ENCODE data around the gene ANGPT4.

The ANGPT4 gene

DNA sequence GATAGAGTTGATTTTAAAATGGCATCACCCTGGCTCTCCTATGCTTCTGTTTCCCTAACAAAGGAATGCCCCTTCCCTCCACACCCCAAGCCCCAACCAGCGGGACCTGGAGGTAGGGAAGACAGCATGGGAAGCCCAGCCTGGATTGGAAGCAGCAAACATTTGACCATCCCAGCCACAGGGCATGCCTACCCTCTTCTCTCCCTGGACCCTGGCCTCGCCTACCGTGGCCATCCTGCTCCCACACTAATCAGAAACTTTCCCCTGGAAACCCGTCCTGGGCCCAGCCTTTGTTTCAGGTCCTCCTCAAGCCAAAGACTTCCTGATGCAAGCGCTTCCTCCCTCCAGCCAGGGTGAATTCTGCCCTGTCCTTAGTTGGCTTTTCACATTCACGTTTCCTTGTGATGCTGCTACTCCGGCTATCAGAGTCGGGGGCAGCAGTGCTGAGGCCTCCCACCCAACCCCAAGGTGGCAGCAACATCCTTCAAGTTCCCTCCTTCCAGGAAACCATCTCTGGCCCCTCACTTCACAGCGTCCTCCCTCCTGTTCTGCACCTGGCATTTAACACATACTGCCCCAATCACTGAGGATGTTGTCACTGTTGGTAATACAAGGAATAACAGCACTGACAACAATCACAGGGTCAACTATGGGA, 18.2 kb upstream of the ANGPT4 start:
- H3K4me3 ChIP-seq (ENCODE audit: low read depth, low read length), result no peak overlapping the region
- TF ChIP-seq MAX (IDR thresholded peaks at IDR 0.05; ENCODE audit: low read depth, low read length), result no peak
- TF ChIP-seq MYC (IDR thresholded peaks at IDR 0.05; ENCODE audit: low read depth, low read length), result no peak
- TF ChIP-seq, protein P1, sequence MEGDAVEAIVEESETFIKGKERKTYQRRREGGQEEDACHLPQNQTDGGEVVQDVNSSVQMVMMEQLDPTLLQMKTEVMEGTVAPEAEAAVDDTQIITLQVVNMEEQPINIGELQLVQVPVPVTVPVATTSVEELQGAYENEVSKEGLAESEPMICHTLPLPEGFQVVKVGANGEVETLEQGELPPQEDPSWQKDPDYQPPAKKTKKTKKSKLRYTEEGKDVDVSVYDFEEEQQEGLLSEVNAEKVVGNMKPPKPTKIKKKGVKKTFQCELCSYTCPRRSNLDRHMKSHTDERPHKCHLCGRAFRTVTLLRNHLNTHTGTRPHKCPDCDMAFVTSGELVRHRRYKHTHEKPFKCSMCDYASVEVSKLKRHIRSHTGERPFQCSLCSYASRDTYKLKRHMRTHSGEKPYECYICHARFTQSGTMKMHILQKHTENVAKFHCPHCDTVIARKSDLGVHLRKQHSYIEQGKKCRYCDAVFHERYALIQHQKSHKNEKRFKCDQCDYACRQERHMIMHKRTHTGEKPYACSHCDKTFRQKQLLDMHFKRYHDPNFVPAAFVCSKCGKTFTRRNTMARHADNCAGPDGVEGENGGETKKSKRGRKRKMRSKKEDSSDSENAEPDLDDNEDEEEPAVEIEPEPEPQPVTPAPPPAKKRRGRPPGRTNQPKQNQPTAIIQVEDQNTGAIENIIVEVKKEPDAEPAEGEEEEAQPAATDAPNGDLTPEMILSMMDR (IDR thresholded peaks at IDR 0.05; ENCODE audit: low read depth, low read length), result no peak
- no peak for TF ChIP-seq POLR2A (IDR thresholded peaks at IDR 0.05; ENCODE audit: extremely low read depth, insufficient read length)
- no peak for DNase-seq (ENCODE audit: low read depth)

DNA sequence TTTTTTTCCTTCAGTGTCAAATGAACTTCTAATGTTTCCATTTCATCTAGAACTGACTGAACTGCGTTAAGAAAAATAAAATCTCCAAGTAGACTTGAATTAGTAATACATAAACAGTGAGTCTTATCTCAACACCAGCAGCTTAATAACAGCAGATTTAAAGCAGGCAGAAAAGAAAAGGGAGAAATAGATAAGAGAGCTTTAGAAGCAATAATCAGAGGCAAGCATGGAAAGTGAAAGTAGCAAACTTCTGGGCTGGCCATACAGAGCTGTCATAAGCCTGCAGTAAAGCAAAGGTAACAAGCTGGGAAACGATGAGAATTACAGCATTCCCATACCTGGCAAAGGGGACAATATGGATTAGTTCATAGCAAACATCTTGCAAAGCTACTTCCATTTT, 16.9 kb upstream of the ANGPT4 start:
- TF ChIP-seq MAX (IDR thresholded peaks at IDR 0.05; ENCODE audit: low read depth, low read length) (no peak), POLR2A (IDR thresholded peaks at IDR 0.05; ENCODE audit: extremely low read depth, insufficient read length) (no peak), MYC (IDR thresholded peaks at IDR 0.05; ENCODE audit: low read depth, low read length) (no peak)
- TF ChIP-seq, protein P1 (IDR thresholded peaks at IDR 0.05; ENCODE audit: low read depth, low read length), result no peak

GRCh38 chr20:931401-931800, 15.3 kb upstream of the ANGPT4 start:
- no peak for TF ChIP-seq MYC (IDR thresholded peaks at IDR 0.05; ENCODE audit: low read depth, low read length)
- no peak for TF ChIP-seq POLR2A (IDR thresholded peaks at IDR 0.05; ENCODE audit: extremely low read depth, insufficient read length)
- TF ChIP-seq, protein P1 (IDR thresholded peaks at IDR 0.05; ENCODE audit: low read depth, low read length), result no peak
- TF ChIP-seq MAX (IDR thresholded peaks at IDR 0.05; ENCODE audit: low read depth, low read length), result no peak
- peak; percentile 40 for DNase-seq (ENCODE audit: low read depth)
- no peak overlapping the region for H3K4me3 ChIP-seq (ENCODE audit: low read depth, low read length)

More for the DNA sequence above, 16.9 kb upstream of the ANGPT4 start:
- H3K4me3 ChIP-seq (ENCODE audit: low read depth, low read length), result no peak overlapping the region
- no peak for DNase-seq (ENCODE audit: low read depth)

DNA sequence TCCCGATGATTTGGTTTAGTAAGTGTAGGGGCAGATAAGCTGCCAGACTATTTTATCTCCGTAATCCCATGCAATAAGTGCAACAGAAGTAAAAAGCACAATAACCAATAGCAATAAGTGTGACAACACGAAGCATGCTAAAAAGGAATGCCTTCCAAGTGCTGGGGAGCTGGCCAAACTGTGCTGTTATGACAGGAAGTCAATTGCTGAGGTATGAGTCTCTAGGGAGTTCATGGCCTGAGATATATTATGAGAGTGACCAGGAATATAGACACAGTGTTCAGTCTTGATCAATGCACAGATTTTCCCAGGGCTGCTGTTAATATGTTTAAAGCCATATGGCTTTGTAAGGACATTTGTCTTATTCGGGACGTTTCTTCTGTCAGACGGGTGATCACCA, 10.5 kb upstream of the ANGPT4 start:
- DNase-seq (ENCODE audit: low read depth), result no peak
- no peak overlapping the region for H3K4me3 ChIP-seq (ENCODE audit: low read depth, low read length)
- TF ChIP-seq, protein P1 (IDR thresholded peaks at IDR 0.05; ENCODE audit: low read depth, low read length), result no peak
- TF ChIP-seq MAX (IDR thresholded peaks at IDR 0.05; ENCODE audit: low read depth, low read length), result no peak
- no peak for TF ChIP-seq POLR2A (IDR thresholded peaks at IDR 0.05; ENCODE audit: extremely low read depth, insufficient read length)
- no peak for TF ChIP-seq MYC (IDR thresholded peaks at IDR 0.05; ENCODE audit: low read depth, low read length)

DNA sequence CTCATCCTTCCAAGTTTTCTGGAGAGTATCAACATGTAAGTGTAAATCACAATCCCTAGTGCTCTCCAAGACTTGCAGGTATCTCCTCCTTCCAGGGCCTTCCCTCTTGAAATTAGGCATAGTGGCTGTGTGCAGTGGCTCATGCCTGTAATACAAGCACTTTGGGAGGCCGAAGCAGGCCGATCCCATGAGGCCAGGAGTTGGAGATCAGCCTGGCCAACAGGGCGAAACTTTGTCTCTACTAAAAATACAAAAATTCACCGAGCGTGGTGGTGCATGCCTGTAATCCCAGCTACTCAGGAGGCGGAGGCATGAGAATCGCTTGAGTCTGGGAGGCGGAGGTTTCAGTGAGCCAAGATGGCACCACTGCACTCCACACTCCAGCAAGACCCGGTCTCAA, 9.4 kb upstream of the ANGPT4 start:
- TF ChIP-seq POLR2A (IDR thresholded peaks at IDR 0.05; ENCODE audit: extremely low read depth, insufficient read length), result no peak
- no peak for TF ChIP-seq MYC (IDR thresholded peaks at IDR 0.05; ENCODE audit: low read depth, low read length)
- TF ChIP-seq, protein P1 (IDR thresholded peaks at IDR 0.05; ENCODE audit: low read depth, low read length), result no peak
- no peak for TF ChIP-seq MAX (IDR thresholded peaks at IDR 0.05; ENCODE audit: low read depth, low read length)
- no peak overlapping the region for H3K4me3 ChIP-seq (ENCODE audit: low read depth, low read length)
- no peak for DNase-seq (ENCODE audit: low read depth)
